MG63 (cell line): ENCODE measurements around the gene ACBD6. TPM values are rescaled to one million over a fixed set of nuclear protein-coding genes. Genes with fewer than 3 reads are reported as not detected.
"Not testable (repeated sequence)": the region's sequence is repeated elsewhere in the genome, so short reads cannot be mapped to it uniquely, and the experiment has no call there.

Source experiments
- DNase-seq: peaks from one replicate; pipeline ENCODE4 v3.0.0-alpha.2; 2020
- H3K27me3 ChIP-seq: fragments of 250-450 bp; sonication (Bioruptor Pico); 2 replicates; pipeline ENCODE4 v1.5.1; 2020; ENCODE audit warnings: mild to moderate bottlenecking, moderate library complexity
- H3K36me3 ChIP-seq: fragments of 250-450 bp; sonication (Bioruptor Pico); 2 replicates; pipeline ENCODE4 v1.5.1; 2020; ENCODE audit warnings: mild to moderate bottlenecking, moderate library complexity
- H3K4me3 ChIP-seq: fragments of 250-450 bp; sonication (Bioruptor Pico); 2 replicates; pipeline ENCODE4 v1.5.1; 2020; ENCODE audit warnings: mild to moderate bottlenecking, moderate library complexity
- H3K9me3 ChIP-seq: fragments of 250-450 bp; sonication (Bioruptor Pico); 2 replicates; pipeline ENCODE4 v1.5.1; 2020; ENCODE audit warnings: mild to moderate bottlenecking, moderate library complexity
- total RNA-seq: library from RNA; depleted of rRNA; stranded (reverse); fragments of >200 nt; shearing (Covaris generic); gene quantifications from 2 replicates; pipeline ENCODE4 v1.2.3, GENCODE V29; 2014; ENCODE audit warnings: low replicate concordance

The ACBD6 gene
- total RNA-seq, 1 experiment from 2014 or later, result 65.9 TPM

DNA sequence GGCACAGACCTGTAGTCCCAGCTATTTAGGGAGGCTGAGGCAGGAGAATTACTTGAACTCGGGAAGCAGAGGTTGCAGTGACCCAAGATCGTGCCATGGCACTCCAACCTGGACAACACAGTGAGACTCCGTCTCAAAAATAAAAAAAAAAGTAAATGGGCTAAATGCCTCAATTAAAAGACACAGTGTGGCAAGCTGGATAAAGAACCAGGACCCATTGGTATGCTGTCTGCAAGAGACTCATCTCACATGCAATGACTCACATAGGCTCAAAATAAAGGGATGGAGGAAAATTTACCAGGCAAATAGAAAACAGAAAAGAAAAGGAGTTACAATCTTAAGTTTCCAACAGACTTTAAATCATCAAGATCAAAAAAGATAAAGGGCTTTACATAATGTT lies 40.3 kb downstream of the ACBD6 start:
- H3K27me3 ChIP-seq, result no peaks in the 10 kb centered on the region
- H3K4me3 ChIP-seq, result no peak overlapping the region
- peaks cover 33% of the 10 kb centered on the region for H3K9me3 ChIP-seq
- H3K36me3 ChIP-seq, result peaks cover 14% of the 10 kb centered on the region
- no peak for DNase-seq

DNA sequence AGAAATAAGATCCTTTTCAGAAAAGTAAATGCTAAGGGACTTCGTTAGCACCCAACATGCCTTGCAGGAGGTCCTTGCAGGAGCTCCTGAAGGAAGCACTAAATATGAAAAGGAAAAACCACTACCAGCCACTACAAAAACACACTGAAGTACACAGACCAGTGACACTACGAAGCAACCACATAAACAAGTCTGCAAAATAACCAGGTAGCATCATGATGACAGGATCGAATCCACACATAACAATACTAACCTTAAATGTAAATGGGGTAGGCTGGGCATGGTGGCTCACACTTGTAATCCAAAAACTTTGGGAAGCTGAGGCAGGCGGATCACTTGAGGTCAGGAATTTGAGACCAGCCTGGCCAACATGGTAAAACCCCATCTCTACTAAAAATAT lies 40.7 kb downstream of the ACBD6 start:
- peaks cover 16% of the 10 kb centered on the region for H3K36me3 ChIP-seq
- DNase-seq, H3K4me3 ChIP-seq: not testable (repeated sequence)

DNA sequence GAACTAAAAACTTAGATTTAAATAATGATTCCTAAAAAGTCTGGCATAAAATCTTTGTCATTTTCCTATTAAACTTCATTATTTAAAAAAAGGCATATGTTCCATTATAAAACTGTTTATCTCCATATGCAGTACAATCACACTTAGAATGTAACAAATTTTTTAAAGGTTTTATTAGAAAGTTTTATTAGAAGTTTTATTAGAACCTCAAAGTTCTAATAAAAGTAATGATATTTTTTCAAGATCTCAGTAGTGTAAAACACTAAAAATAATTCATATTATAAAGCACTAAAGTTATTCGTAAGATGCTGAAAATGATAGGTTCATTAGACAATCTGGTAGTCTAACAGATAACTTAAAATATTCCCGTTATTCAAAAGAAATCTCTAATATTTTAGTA lies 43.6 kb downstream of the ACBD6 start:
- H3K4me3 ChIP-seq, result no peak overlapping the region
- DNase-seq, result no peak

More for the DNA sequence above, 40.7 kb downstream of the ACBD6 start:
- peaks cover 33% of the 10 kb centered on the region for H3K9me3 ChIP-seq
- not testable (repeated sequence) for H3K27me3 ChIP-seq

DNA sequence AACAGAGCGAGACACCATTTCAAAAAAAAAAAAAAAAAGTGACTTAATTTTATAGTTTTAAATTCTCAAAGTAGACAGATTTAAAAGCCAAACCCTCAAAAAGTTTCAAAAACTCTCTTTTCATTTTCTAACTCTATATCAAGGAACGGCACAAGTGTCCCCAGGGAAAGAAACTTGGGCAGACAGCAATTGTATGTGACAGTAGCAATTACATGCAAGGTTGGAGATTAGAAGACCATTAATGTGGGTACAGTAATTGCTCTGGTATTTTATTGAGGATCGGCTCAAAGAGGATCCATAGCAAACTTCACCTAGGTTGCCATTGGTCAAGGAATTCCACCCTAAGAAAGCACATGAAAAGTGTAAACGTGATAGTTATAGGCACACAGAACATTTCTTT lies 46.2 kb downstream of the ACBD6 start:
- Histone ChIP-seq H3K9me3 (peaks cover 15% of the 10 kb centered on the region), H3K27me3 (no peaks in the 10 kb centered on the region), H3K4me3 (no peak overlapping the region), H3K36me3 (peaks cover 15% of the 10 kb centered on the region)
- DNase-seq, result no peak

More for the DNA sequence above, 43.6 kb downstream of the ACBD6 start:
- H3K9me3 ChIP-seq, result peaks cover 26% of the 10 kb centered on the region
- H3K27me3 ChIP-seq, result no peaks in the 10 kb centered on the region
- peaks cover 11% of the 10 kb centered on the region for H3K36me3 ChIP-seq

DNA sequence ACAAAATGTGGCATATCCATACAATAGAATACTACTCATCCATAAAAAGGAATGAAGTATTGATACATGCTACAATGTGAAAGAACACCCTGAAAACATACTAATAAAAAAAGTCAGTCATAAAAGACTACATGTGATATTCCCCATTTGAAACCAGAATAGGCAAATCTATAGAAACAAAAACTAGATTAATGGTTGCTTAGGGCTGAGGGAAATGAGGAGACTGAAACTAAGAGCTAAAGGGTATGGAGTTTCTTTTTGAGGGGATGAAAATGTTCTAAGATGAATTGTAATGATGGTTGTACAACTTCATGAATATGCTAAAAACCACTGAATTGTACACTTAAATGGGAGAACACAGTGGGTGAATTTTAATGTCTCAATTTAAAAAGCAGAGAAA lies 50.9 kb downstream of the ACBD6 start:
- H3K9me3 ChIP-seq, result peaks cover 14% of the 10 kb centered on the region
- H3K36me3 ChIP-seq, result peaks cover 12% of the 10 kb centered on the region
- H3K4me3 ChIP-seq, result no peak overlapping the region
- DNase-seq, result no peak
- no peaks in the 10 kb centered on the region for H3K27me3 ChIP-seq

DNA sequence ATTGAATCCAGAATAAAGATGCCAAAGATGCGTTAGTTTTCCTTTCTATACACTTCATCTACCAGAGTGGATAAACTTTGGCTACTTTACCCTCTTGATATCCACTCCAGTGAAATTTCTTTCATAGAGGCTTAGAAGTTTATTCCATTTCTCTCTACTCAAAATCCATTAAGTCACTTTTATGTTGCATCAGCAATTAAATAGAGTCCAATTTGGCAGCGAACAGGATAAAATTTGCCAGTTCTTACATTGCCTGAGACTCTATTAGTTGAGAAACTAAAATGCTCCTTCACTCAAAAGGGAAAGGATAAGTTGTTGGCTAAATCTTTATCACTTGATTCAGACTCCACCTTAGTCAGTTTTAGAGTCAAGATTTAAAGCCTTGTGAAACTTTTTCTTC lies 57.9 kb downstream of the ACBD6 start:
- Histone ChIP-seq H3K9me3 (no peaks in the 10 kb centered on the region; the same call in 1 of the 2 replicates), H3K4me3 (no peak overlapping the region), H3K27me3 (no peaks in the 10 kb centered on the region), H3K36me3 (no peaks in the 10 kb centered on the region)
- no peak for DNase-seq

DNA sequence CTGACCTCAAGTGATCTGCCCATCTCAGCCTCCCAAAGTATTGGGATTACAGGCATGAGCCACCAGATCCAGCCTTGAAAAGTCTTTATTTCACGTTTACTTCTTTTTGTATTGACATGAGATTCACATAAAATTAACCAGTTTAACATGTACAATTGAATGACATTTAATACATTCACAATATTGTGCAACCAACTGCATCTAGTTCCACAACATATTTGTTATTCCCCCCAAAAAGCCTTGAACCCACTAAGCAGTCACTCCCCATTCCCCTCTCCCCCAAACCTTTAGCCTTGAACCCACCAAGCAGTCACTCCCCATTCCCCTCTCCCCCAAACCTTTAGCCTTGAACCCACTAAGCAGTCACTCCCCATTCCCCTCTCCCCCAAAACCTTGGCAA lies 62.0 kb downstream of the ACBD6 start:
- Histone ChIP-seq H3K27me3 (no peaks in the 10 kb centered on the region), H3K36me3 (peaks cover 4% of the 10 kb centered on the region; the same call in 1 of the 2 replicates), H3K4me3 (no peak overlapping the region), H3K9me3 (no peaks in the 10 kb centered on the region; the same call in 1 of the 2 replicates)
- DNase-seq, result no peak

DNA sequence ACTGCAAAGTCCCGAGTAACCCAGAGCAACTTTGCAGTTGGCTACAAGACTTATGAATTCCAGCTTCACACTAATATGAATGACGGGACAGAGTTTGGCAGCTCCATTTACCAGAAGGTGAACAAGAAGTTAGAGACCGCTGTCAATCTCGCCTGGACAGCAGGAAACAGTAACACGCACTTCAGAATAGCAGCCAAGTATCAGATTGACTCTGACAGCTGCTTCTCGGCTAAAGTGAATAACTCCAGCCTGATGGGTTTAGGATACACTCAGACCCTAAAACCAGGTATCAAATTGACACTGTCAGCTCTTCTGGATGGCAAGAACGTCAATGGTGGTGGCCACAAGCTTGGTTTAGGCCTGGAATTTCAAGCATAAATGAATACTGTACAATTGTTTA lies 66.8 kb downstream of the ACBD6 start:
- DNase-seq, result no peak

DNA sequence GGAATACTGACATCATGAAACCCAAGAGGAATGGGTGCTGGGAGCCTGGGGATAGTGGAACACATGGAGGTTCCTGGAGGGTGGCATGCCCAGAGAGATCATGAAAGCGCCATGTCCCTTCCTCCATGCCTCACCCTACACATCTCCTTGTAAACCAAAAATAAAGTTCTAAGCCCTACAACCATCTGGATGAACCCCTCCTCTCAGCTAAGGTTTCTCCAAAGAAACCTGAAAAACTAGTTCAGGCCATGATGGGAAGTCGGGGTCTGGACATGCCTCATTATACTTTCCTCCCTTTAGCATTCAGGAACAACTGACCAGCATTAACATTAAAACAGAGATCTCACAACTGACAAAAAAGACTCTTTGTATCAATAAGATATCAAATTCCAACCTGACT lies 68.5 kb downstream of the ACBD6 start:
- no peak for DNase-seq
- Histone ChIP-seq H3K4me3 (no peak overlapping the region), H3K36me3 (peaks cover 4% of the 10 kb centered on the region), H3K9me3 (no peaks in the 10 kb centered on the region; the same call in 1 of the 2 replicates), H3K27me3 (no peaks in the 10 kb centered on the region)

More for the DNA sequence above, 66.8 kb downstream of the ACBD6 start:
- peaks cover 4% of the 10 kb centered on the region; the same call in 1 of the 2 replicates for H3K36me3 ChIP-seq
- H3K27me3 ChIP-seq, result no peaks in the 10 kb centered on the region
- H3K9me3 ChIP-seq, result no peaks in the 10 kb centered on the region; the same call in 1 of the 2 replicates
- H3K4me3 ChIP-seq, result no peak overlapping the region

DNA sequence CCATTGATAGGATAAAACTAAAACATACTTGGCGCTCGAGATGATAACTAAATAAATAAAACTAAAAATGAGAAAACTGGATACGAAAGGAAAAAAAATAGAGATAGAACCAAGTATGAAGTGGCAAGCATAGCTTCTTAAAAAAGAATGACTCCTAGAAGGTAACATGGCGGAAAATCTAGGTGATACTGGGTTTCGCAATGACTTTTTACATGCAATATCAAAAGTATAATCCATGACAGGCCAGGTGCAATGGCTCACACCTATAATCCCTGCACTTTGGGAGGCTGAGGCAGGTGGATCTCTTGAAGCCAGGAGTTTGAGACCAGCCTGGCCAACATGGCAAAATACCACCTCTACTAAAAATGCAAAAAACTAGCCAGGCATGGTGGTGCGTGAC lies 70.7 kb downstream of the ACBD6 start:
- DNase-seq, result no peak
- H3K36me3 ChIP-seq, result peaks cover 2% of the 10 kb centered on the region
- H3K27me3 ChIP-seq, result no peaks in the 10 kb centered on the region

DNA sequence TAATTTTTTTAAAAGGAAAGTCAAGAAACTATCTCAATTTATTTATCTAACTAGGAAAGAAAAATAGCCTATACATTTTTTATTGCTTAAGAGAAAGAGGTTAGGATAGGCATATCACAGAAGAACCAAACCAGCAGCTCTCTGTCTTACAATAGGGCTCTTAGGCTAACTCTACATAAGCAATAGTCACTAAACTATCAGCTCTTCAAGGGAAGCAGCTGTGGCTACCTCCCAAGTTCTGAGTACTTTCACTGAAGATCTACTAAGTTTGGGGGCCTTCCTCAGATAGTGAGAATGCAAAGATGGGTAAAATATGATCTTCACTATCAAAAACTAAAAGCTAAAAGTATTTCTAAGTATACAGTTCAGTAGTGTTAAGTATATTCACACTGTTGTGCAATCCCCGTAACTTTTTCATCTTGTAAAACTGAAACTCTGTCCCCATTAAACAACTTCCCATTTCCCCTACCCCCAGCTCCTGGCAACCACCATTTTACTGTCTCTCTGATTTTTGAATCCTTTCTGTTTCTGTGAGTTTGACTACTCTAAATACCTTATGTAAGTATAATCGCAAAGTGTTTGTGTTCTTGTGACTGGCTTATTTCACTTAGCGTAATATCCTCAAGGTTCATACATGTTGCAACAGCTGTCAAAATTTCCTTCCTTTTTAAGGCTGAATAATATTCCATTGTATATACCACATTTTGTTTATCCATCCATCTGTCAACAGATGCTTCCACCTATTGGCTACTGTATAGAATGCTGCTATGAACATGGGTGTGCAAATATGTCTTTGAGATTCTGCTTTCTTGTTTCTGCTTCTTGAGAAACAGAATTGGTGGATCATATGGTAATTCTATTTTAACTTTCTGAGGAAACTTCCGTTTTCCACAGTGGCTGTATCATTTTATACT lies 73.3 kb downstream of the ACBD6 start:
- Histone ChIP-seq H3K4me3 (no peak overlapping the region), H3K36me3 (no peaks in the 10 kb centered on the region; the same call in 1 of the 2 replicates), H3K9me3 (no peaks in the 10 kb centered on the region), H3K27me3 (no peaks in the 10 kb centered on the region)
- DNase-seq, result no peak

More for the DNA sequence above, 70.7 kb downstream of the ACBD6 start:
- no peak overlapping the region for H3K4me3 ChIP-seq
- no peaks in the 10 kb centered on the region; the same call in 1 of the 2 replicates for H3K9me3 ChIP-seq

DNA sequence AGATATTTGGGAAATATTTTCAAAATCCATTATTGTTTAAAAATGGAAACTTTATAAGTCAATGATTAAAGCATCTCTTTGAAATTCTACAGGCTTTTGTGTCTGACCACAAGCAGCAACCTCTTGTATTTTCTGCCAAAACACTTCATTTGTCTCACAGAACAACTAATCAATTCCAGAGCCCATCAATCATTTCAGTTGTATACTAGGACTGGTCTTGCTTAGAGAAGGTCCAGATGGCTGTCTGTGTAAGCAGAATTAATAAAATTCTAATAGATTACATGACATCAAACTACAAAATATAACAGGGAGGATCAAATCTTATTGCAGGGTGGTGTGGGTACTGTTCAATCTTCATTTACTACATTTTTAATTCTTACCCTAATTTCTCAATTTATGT lies 76.4 kb downstream of the ACBD6 start:
- DNase-seq, result no peak
- no peaks in the 10 kb centered on the region for H3K9me3 ChIP-seq
- H3K4me3 ChIP-seq, result no peak overlapping the region
- peaks cover 8% of the 10 kb centered on the region; the same call in 1 of the 2 replicates for H3K36me3 ChIP-seq
- no peaks in the 10 kb centered on the region for H3K27me3 ChIP-seq

DNA sequence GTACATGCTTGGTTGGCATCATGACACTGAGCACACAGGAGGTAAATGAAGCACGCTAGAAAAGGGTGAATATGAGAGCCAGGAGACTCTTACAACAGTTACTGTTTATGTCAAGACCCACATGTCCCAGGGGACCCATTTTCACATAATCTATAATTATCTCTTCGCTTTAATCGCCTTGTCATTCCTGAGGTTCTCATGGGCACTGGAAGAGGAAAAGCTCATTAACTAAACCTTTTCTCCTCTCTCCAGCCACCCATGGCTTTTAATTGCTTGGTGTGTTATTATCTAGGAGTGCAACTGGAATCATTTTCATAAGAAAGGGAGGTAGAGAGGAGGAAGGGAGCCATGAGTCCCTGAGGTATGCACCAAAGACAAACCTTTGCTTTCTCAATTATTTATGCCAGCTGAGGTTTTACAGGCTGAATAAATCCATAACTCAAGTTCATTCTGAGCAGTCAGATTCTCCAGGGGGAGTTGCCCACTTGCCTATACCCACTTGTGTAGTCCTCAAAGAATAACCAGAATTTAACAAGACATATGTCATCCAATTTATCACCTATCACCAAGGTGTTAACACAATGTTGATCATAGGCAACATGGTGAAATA lies 77.4 kb downstream of the ACBD6 start:
- DNase-seq, result no peak
- H3K27me3 ChIP-seq, result no peaks in the 10 kb centered on the region
- no peaks in the 10 kb centered on the region for H3K9me3 ChIP-seq
- no peak overlapping the region for H3K4me3 ChIP-seq
- H3K36me3 ChIP-seq, result peaks cover 8% of the 10 kb centered on the region; the same call in 1 of the 2 replicates

DNA sequence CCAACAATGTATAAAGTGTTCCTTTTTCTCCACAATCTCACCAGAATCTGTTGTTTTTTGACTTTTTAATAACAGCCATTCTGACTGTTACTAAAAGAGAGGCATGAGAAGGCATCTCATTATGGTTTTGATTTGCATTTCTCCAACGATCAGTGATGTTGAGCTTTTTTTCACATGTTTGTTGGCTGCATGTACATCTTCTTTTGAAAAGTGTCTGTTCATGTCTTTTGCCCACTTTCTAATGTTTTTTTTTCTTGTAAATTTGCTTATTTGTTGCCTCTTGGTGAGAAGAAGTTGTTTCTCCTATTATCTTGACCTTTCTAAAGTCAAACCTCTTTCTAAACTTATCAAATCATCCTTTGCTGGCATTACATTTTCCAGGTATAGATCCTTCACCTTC lies 80.8 kb downstream of the ACBD6 start:
- Histone ChIP-seq H3K36me3 (peaks cover 8% of the 10 kb centered on the region; the same call in 1 of the 2 replicates), H3K4me3 (no peak overlapping the region), H3K9me3 (no peaks in the 10 kb centered on the region), H3K27me3 (no peaks in the 10 kb centered on the region)
- no peak for DNase-seq

DNA sequence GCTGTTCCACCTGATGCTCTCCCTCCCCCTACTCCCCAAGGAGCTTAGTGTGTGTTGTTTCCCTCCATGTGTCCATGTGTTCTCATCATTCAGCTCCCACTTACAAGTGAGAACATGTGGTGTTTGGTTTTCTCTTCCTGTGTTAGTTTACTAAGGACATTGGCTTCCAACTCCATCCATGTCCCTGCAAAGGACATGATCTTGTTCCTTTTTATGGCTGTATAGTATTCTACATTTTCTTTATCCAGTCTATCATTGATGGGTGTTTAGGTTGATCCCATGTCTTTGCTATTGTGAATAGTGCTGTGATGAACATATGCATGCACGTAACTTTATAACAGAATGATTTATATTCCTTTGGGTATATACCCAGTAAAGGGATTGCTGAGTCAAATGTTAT lies 81.2 kb downstream of the ACBD6 start:
- H3K36me3 ChIP-seq, H3K9me3 ChIP-seq, DNase-seq, H3K27me3 ChIP-seq, H3K4me3 ChIP-seq: not testable (repeated sequence)

DNA sequence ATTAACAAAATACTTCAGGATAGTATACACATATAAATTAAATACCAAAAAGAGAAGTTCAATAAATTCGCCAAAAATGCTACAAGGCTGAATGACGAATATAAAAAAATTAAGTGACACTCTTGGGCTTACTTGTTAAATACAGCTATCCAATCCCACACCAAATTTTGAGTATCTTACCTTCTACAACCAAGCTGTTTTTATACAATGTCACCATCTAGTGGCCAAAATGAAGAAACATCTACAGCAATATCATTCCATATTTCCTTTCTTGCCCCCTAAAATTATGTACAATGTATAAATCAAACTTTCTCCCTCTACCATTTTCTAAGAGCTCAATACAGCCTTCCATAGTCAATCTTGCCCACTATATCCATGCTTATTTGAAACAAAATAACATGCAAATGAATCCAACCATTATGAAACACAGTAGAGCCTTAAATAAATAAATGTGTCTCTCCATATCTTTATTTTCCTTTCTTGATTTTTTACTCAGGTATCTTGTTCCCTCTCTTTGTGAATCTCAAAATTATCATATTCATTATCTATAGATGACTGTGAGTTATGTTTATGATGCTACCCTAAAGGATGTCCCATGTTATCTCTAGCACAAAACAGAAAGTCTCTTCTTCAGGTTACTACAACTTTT lies 86.3 kb downstream of the ACBD6 start:
- H3K27me3 ChIP-seq, result no peaks in the 10 kb centered on the region
- peaks cover 11% of the 10 kb centered on the region for H3K36me3 ChIP-seq
- no peak for DNase-seq
- no peak overlapping the region for H3K4me3 ChIP-seq
- H3K9me3 ChIP-seq, result peaks cover 5% of the 10 kb centered on the region

DNA sequence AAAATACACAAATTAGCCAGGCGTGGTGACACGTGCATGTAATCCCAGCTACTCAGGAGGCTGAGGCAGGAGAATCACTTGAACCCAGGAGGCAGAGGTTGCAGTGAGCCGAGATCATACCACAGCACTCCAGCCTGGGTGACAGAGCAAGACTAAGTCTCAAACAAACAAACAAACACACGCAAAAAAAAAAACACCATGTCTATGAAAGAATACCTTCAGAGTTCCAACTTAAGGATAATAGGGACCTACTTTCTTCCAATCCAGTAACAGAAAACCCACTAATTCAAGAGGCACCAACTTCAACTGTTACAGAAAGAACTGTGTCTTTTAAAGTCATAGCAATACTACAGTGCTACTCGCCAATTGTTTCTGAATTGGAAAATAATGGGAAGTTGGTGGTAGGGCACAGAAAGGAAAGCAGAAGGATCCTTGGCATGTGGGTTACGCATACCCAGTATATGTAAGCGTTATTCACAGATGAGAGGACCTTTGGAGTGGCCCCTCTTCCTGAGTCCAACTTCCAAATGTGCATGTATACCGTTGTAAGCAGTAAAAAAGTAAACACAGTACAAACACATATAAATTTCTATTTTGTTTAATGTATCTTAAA lies 87.0 kb downstream of the ACBD6 start:
- no peak for DNase-seq

More for the DNA sequence above, 87.0 kb downstream of the ACBD6 start:
- Histone ChIP-seq H3K27me3 (no peaks in the 10 kb centered on the region), H3K4me3 (no peak overlapping the region), H3K36me3 (peaks cover 16% of the 10 kb centered on the region), H3K9me3 (peaks cover 5% of the 10 kb centered on the region)
